CD4-positive, alpha-beta T cell treated with Interferon gamma for 1 hour (primary cell): ENCODE data around the gene FAM9B.
"Not testable (repeated sequence)": the region's sequence is repeated elsewhere in the genome, so short reads cannot be mapped to it uniquely, and the experiment has no call there.

ENCODE experiments used
- DNase-seq: peaks from one replicate; pipeline ENCODE4 v3.0.0-alpha.2; 2020

Gene FAM9B

DNA sequence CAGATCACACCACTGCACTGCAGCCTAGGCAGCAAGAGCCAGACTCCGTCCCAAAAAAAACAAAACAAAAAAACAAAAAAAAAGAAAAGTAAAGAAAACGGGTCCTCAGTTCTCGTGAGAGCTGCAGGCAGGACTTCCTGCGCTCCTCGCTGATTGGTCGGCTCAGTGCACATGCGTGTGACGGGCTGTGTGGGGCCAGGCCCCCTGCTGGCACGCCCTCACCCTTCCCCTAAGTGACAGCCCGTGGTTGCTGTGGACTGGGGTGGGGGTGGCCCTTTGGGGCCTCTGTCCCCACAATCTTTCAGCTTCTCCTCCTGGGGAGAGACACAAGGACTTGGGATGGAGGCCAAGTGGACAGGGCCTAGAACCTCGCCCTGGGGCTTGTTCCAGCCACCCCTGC lies at the start of gene FAM9B:
Gene FAM9B, minus strand, starts transcription at position 139 of the 400 bp plus-strand sequence. CDS start 1,141 bp downstream, outside the sequence.
- DNase-seq: no peak

- DNase-seq: no peak
Observed at GRCh38 chrX:9081271-9081670, 47.3 kb upstream of the FAM9B start.

DNA sequence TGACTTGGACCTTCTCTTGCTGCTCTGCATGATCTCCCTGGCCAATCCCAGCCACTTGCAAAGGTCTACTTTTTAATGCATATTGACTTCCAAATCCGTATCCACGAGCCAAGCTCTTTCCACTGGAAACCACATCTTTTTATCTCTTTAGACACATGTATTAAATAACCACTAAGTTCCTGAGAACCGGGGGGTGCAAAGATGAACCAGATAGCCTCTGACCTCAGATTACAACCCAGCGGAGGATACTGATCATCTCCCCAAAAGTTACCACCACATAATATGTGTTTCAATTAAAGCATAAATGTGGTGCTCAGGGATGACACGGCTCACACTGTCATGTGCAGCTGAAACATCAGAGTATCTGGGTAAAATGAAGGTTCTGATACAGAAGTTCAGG lies 40.4 kb upstream of the FAM9B start:
- no peak for DNase-seq

GRCh38 chrX:9072281-9072680 lies 38.4 kb upstream of the FAM9B start:
- DNase-seq: no peak

GRCh38 chrX:9071031-9071650 lies 37.2 kb upstream of the FAM9B start:
- no peak for DNase-seq

DNA sequence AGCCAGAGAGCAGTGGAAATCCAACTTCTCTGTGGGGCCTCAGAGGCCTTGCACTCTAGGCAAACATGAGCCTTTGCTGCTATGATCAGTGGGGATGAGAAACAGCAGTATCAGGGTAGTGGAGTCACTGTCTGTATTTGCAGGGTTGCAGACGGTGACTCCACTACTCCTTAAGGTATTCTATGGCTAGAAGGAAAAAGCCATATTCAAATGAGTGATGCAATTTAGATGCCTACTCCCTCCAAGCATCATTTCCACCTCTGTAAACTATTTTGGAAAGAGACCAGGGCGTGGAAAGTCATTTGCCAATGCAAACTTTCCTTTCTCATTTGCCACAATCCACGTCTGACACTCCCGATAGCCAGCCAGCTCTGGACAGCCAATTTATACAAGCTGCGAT lies 35.6 kb upstream of the FAM9B start:
- DNase-seq: no peak

DNA sequence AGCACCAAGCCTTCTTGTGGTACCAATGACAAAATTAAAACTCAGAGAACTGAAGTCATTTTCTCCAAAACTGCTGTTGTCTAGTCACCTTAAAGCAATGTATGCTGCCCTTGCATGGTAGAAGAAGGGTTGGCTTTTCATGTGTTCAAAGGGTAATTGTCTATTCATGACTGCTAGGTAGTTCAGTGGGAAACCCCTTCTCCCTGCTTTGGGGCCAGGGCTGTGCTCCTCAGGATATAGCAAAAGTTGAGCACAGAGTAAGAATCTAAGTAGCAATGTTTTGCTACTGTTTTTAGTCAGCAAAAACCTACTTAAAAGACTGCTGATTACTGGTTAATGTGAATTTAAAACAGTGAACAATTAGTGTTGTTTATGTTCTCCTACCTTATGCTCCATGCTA lies 30.8 kb upstream of the FAM9B start:
- DNase-seq: no peak

GRCh38 chrX:9062641-9063040 lies 28.7 kb upstream of the FAM9B start:
- no peak for DNase-seq

DNA sequence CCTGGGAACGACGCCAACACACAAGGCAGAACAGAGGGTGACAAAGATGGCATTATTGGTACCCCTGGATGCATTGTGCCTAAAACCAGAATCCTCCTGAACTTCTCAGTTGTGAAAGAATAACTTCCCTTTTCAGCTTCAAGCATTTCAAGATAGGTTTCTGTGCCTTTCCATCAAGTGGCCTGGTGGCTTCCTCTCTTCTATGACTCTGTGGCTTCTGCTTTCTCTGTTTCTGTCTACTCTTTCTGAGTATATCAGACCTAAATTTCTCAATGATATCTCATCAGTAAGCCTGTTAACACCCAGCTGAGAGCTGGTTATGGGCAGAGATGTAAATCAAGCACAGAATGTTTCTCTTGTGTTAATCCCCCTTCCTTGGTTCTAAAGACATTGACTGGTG lies 21.4 kb upstream of the FAM9B start:
- no peak for DNase-seq

DNA sequence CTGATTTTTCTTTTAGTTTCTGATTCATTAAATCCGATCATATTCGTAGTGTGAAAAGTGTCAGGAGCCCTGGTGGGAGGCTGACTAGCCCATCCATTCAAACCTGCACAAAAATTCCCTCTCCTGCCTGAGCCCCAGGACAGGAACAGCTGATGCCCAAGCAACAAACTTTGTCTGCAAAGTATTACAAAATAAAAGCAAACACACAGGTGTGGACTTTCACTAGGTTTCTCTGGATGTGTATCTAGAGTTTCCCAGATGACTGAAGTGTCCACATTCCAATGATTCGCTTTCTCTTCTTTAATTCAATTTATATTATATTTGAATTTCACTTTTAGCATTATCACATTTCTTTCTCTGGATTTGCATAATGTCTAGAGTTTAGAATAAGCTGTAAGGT lies 18.2 kb upstream of the FAM9B start:
- DNase-seq: no peak

GRCh38 chrX:9050331-9050730 lies 16.4 kb upstream of the FAM9B start:
- no peak for DNase-seq

GRCh38 chrX:9048801-9049200 lies 14.9 kb upstream of the FAM9B start:
- no peak for DNase-seq

GRCh38 chrX:9038244-9038643 lies 4.3 kb upstream of the FAM9B start:
- no peak for DNase-seq

- DNase-seq: no peak
Observed at GRCh38 chrX:9037296-9037695, 3.4 kb upstream of the FAM9B start.

DNA sequence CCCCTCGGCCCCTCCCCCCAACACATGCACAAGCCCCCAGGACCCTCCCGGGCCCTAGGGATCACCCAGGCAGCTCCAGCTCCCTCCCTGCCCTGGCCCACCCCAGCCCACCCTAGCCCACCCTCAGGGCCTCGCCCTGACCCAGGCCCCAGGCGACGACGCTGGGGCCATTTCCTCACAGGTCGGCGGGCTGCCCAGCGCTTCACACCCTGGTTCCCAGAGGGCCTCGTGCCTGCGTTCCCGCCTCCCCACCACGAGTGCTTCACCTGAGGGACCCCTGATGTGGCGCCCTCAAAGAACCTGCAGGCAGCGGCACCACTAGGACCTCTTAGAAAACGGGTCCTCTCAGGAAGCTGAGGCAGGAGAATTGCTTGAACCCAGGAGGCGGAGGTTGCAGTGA lies 341 bp downstream of the FAM9B start:
- DNase-seq: no peak

DNA sequence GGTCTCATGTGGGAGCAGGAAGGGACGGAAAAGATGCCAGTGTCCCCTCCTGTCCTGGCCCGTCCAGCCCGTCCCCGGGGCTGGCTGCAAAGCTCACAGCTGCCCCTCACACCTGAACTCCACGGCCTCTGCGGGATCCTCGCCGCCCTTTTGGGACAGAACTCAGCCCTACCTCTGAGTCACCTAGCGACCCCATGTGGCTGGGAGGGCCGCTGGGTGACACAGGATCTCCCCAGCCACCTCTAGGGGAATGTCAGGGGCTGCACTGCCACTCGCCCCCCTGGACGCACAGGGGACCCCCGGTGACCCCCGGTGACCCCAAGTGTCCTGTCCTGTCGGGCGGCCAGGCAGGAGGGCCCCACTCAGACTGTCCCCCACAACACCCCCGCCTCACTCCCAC lies 748 bp downstream of the FAM9B start:
- DNase-seq: no peak

- DNase-seq: no peak
Observed at GRCh38 chrX:9023293-9023692, 10.6 kb downstream of the FAM9B start.

GRCh38 chrX:9019151-9019550 lies 14.8 kb downstream of the FAM9B start:
- DNase-seq: no peak

DNA sequence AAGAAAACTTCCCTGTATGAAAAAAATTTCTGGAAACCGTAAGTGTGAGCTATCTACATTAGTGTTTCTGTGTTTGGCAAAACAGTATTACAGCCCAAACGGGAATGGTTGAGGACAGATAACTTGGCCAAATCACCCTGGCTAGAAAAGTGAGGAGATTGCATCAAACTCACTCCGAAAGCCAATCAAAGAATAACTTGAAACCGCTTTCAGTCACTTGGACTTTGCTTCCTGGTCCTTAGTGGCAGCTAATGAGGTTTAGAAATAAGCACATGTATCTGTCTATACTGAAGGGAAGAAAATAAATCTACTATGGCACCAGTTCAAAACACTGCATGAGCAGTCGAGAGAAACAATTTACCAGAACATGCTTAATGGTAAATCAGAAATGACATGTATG lies 15.6 kb downstream of the FAM9B start:
- DNase-seq: not testable (repeated sequence)

- DNase-seq: no peak
Observed at GRCh38 chrX:9003041-9003440, 30.9 kb downstream of the FAM9B start.

DNA sequence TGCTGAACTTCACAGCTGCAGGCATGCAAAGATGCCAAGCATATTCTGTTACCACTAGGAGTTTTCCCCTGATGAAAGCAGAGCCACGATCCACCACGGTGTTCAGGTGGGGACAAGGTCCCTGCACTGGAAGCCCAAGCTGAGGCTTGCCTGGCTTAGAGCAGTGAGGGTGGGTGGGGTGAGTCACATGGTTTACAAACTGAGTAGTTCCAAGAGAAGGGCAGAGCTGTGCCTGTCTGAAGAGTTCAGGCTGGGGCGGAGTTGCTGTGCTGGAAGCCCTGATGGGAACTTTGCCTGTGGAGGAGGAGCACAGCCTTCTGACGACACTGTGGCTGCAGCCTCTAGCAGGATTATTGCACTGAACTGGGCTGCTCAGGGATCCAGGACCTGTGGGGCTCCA lies 45.5 kb downstream of the FAM9B start:
- no peak for DNase-seq

GRCh38 chrX:8987672-8988250 lies 46.2 kb downstream of the FAM9B start:
- peak; percentile 59 for DNase-seq

GRCh38 chrX:8984231-8984630 lies 49.7 kb downstream of the FAM9B start:
- no peak for DNase-seq

- DNase-seq: no peak
Observed at GRCh38 chrX:8981723-8982122, 52.2 kb downstream of the FAM9B start.

DNA sequence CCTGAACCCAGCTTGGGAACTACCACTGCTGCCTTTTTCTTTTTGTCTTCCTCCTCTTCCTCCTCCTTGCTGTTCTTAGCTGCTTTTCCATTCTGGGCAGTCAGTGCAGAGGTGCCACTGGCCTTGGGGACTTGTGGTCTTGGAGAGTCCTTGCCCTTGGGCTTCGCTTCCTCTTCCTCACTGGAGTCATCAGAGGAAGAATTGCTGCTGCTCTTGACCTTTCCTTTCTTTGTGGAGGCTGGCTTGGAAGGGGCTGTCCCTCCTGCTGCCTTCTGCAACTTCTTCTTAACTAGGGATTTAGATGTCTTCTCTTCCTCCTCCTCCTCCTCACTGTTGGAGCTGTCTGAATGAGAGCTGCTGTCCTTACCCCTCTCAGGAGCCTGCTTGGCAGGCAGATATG lies 53.2 kb downstream of the FAM9B start:
- DNase-seq: no peak
